NOMO-1 treated with dmso at 0.1 percent for 144 hours (cell line): ENCODE results near the gene TSSK3.

Experiments used
- DNase-seq: peaks from one replicate; lab custom pipeline; 2025; ENCODE audit not compliant: unreplicated experiment; lab: John Stamatoyannopoulos, UW

Gene TSSK3, protein sequence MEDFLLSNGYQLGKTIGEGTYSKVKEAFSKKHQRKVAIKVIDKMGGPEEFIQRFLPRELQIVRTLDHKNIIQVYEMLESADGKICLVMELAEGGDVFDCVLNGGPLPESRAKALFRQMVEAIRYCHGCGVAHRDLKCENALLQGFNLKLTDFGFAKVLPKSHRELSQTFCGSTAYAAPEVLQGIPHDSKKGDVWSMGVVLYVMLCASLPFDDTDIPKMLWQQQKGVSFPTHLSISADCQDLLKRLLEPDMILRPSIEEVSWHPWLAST

GRCh38 chr1:32362474-32363313 lies at the start of gene TSSK3, which contains the start of gene FAM229A:
TSS of gene TSSK3 (plus strand) at chr1:32362539. CDS start at chr1:32362702, 163 bp downstream.
TSS of gene FAM229A (minus strand) at chr1:32362485. CDS start at chr1:32362091, 394 bp downstream.
- no peak for DNase-seq

GRCh38 chr1:32316903-32317277 lies 45.4 kb upstream of the TSSK3 start:
- no peak for DNase-seq

DNA sequence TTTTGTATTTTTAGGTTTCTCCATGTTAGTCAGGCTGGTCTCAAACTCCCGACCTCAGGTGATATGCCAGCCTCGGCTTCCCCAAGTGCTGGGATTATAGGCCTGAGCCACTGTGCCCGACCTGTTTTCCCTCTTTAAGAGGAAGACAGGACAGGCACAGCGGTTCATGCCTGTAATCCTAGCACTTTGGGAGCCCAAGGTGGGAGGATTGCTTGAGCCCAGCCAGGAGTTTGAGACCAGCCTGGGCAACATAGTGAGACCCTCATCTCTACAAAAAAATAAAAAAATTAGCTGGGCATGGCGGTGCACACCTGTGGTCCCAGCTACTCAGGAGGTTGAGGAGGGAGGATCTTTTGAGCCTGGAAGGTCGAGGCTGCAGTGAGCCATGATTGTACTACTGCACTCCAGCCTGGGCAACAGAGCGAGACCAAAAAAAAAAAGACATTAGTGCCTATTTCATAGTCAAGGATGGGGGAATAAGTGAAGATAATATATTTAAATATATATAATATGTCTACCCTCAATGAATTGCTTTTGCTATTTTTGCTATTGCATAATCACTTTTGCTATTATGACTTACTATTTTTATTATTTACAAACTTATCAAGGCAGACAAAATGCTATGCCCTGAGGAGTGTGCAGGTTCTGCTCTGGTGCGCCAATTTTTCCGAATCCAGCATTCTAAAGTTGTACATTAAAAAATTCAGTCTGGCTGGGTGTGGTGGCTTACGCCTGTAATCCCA lies 44.0 kb upstream of the TSSK3 start:
- no peak for DNase-seq

- DNase-seq = no peak
These were observed 40.5 kb upstream of the TSSK3 start for GRCh38 chr1:32321712-32322291.

DNA sequence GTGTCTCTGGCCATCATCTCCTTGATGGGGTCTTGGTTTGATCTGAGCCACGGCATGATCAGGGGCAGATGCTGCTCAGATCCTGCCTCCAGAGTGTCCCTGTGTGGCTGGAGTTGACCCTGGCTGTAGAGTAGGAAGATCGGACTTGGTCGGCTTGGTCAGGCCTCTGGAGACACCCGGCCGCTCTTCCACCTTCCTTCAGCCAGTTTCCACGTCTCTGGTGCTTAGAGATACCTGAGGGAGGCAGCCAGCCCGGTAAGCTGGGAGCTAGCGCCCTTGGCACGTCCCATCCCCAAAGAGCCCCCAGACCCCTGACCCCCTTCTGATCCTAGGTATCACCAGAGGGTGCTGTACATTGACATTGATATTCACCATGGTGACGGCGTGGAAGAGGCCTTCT lies 35.1 kb upstream of the TSSK3 start:
- DNase-seq = no peak

GRCh38 chr1:32329931-32330466 lies 32.3 kb upstream of the TSSK3 start:
- DNase-seq = no peak

GRCh38 chr1:32330558-32331151 lies 31.7 kb upstream of the TSSK3 start:
- DNase-seq = no peak

DNA sequence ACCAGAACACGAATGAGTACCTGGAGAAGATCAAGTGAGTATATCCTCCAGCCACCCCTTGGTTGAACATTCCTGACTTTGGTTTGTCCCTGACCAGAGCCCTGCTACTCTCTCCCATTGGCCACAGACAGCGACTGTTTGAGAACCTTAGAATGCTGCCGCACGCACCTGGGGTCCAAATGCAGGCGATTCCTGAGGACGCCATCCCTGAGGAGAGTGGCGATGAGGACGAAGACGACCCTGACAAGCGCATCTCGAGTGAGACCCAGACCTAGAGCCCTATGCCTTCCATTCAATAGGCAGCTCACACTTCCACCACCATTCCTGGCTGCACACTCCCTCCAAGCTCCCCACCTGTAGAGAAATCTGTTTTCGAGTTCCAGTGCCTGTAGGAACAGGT lies 30.8 kb upstream of the TSSK3 start:
- no peak for DNase-seq

DNA sequence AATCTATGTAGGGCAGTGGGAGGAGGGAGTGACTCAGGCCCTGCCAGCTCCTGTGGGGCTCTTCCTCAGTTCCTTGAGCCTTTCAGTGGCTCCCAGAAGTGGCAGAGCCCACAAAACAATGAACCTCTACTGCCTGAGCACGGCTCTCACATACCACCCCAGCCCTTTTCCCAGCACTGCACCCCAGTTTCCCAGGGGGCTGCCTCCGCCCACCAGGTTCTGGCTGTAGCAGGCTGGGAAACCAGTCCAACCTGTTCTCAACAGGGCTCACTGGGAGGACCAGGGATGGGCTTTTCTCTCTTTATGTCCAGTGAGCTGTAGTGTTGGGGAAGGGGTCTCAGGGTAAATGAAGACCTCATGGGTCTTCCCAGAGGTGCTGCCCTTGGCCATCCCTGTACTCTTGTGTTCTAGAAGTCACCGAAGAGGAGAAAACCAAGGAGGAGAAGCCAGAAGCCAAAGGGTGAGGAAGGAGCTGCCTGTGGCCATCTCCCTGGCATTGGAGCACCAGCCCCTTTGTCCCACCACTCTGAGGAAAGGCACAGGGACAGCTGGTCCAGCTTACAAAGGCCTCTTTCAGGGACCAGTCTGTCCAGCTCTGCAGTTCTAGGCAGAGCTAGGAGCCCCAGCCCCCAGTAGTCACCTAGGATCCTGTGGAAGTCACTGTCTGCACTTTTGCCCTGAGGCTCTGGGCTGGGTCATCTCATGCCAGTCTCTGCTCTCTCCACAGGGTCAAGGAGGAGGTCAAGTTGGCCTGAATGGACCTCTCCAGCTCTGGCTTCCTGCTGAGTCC lies 29.9 kb upstream of the TSSK3 start:
- no peak for DNase-seq

DNA sequence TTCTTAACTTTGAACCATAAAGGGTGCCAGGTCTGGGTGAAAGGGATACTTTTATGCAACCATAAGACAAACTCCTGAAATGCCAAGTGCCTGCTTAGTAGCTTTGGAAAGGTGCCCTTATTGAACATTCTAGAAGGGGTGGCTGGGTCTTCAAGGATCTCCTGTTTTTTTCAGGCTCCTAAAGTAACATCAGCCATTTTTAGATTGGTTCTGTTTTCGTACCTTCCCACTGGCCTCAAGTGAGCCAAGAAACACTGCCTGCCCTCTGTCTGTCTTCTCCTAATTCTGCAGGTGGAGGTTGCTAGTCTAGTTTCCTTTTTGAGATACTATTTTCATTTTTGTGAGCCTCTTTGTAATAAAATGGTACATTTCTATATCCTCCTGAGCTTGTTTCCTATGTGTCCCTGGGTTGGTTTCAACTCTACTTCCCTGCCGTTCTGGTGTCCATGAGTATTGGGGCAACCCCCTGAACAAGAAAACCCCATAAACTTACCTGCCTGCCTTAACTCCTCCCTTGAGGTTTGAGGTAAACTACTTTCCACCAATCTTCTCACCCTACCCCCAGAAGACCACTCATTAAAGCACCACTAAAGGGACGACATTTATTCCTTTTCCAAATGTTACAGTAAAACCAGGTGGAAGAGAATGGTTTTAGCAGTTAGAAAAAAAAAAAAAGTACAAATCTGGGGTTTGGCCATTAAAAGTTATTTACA lies 28.9 kb upstream of the TSSK3 start:
- no peak for DNase-seq

GRCh38 chr1:32334274-32334861 lies 28.0 kb upstream of the TSSK3 start:
- no peak for DNase-seq

- DNase-seq = no peak
These were observed 27.3 kb upstream of the TSSK3 start for GRCh38 chr1:32334864-32335534.

DNA sequence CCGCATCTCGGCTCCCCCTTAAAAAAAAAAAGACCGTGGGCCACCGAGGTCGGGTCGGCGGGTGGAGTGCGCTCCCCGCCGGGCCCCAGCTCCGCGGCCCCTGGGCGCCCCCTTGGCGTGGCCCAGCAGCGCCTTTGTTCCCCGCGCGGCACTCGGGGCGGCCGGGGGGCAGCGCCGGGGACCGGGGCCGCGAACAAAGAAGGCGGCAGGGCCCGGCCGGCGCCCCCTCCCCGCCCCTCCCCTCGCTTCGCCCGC lies 26.9 kb upstream of the TSSK3 start:
- no peak for DNase-seq

- no peak for DNase-seq
These were observed 26.3 kb upstream of the TSSK3 start, which contains the start of gene MARCKSL1 for GRCh38 chr1:32335790-32336590. TSS of gene MARCKSL1 (minus strand) at chr1:32336233. CDS start at chr1:32336033, 200 bp downstream.

DNA sequence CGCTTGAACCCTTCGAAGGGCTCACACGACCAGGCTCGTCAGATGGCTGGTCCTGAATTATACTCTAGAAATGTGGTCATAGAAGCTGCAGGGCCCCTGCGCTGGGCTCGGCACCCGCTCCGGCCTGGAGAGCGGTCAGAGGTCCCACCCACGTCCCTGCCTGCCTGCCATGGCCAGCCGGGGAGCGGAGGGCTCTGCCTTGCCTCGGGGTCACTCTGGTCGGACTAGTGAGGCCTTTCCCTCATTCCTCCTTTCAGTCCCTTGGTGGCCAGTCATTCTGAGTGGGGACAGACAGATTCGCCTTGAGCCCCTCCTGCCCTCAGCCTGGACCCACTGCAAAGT lies 25.8 kb upstream of the TSSK3 start:
- DNase-seq = no peak

DNA sequence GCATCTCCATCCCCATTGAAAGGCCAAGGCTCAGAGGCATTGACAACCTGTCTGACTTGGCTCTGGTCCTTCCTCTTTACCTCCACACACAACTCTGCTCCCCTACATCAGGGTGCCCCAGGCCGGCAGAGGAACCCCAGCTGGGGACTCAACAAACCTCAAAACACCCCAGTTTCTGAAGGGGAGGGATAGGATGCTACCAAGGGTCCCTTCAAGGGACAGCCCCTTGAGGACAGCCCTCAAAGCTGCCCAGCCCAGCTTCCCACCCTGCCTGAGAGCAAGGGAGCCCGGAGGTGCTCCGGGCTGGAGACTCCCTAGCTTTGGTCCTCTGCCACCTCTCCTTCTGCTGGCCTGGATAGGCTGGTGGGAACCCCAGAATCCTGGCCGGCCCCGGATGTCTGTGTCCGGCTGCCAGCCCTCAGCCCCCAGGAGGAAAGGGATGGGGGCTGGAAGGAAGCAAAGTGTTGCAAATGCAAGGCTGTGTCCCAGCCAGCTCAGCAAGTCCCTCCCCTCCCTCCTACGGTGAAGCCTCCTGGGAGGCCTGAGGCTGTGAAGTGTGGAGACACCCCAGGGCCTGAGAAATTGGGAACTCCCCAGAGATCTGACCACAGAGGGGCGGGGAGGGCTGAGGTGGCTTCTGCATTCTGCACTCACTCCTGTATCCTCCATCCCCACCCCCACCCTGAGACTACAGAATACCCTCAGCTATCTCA lies 25.2 kb upstream of the TSSK3 start:
- DNase-seq = peak; percentile 43
